HepG2 (cell line): Measurements from ENCODE around the gene ATXN7L3. TPM values are rescaled to one million over a fixed set of nuclear protein-coding genes. Genes with fewer than 3 reads are reported as not detected.
A peak's percentile ranks its signal among the peaks of the same experiment; 100 is the strongest.

Experiments used
- ATF5 ChIP-seq: sonication (generic); formaldehyde crosslinking; IDR thresholded peaks from 2 replicates; pipeline ENCODE4 v1.4.0; 2020; ENCODE audit warnings: mild to moderate bottlenecking, low read depth, missing genetic modification reagents
- CBX2 ChIP-seq, 2 experiments: fragments of 200-600 bp in 1 of 2; sonication (generic); formaldehyde crosslinking in 1 of 2; IDR thresholded peaks; 2 replicates each; pipeline versions ENCODE4 v1.7.0 to v1.8.1; 2018 to 2022; ENCODE audit warnings: low read depth in 2 of 2, low read length in 1 of 2, mild to moderate bottlenecking in 1 of 2, missing genetic modification reagents in 1 of 2
- DNMT3B ChIP-seq: conservative IDR thresholded peaks from 2 replicates; pipeline ENCODE4 v1.6.1; 2016; ENCODE audit warnings: missing biosample characterization, control low read depth
- GRHL1 ChIP-seq: sonication (generic); formaldehyde crosslinking; conservative IDR thresholded peaks from 2 replicates; pipeline ENCODE4 v1.8.0; 2022; ENCODE audit warnings: missing genetic modification reagents
- PCBP2 ChIP-seq: fragments of 200-400 bp; formaldehyde crosslinking; optimal IDR thresholded peaks from 2 replicates; pipeline ENCODE3; 2018; ENCODE audit warnings: low read length, low read depth; ENCODE audit not compliant: poor library complexity, severe bottlenecking
- RXRB ChIP-seq: IDR thresholded peaks from 2 replicates; pipeline ENCODE4 v1.6.1; 2016; ENCODE audit warnings: borderline replicate concordance, missing genetic modification reagents, missing compliant biosample characterization
- STAG1 ChIP-seq: sonication (generic); formaldehyde crosslinking; IDR thresholded peaks from 2 replicates; pipeline ENCODE4 v1.4.0; 2020; ENCODE audit warnings: missing genetic modification reagents
- STAT6 ChIP-seq: sonication (generic); formaldehyde crosslinking; IDR thresholded peaks from 2 replicates; pipeline ENCODE4 v1.4.0; 2020; ENCODE audit warnings: missing genetic modification reagents, mild to moderate bottlenecking, borderline replicate concordance
- SYNCRIP ChIP-seq: fragments of 200-400 bp; formaldehyde crosslinking; IDR thresholded peaks from 2 replicates; pipeline ENCODE4 v1.6.1; 2018; ENCODE audit warnings: mild to moderate bottlenecking, low read depth, low read length; ENCODE audit not compliant: insufficient read depth
- TEAD3 ChIP-seq: optimal IDR thresholded peaks from 2 replicates; pipeline ENCODE3; 2016; ENCODE audit warnings: borderline replicate concordance
- ZFP36L1 ChIP-seq: sonication (generic); formaldehyde crosslinking; IDR thresholded peaks from 2 replicates; pipeline ENCODE4 v1.8.0; 2022; ENCODE audit warnings: mild to moderate bottlenecking, missing genetic modification reagents, moderate library complexity
- ZMYM4 ChIP-seq: sonication (generic); formaldehyde crosslinking; IDR thresholded peaks from 2 replicates; pipeline ENCODE4 v1.8.1; 2023; ENCODE audit warnings: mild to moderate bottlenecking, missing genetic modification reagents
- ZNF180 ChIP-seq: sonication (generic); formaldehyde crosslinking; IDR thresholded peaks from 2 replicates; pipeline ENCODE4 v1.4.0; 2020; ENCODE audit warnings: low read depth, missing genetic modification reagents, borderline replicate concordance
- ZNF605 ChIP-seq: sonication (generic); formaldehyde crosslinking; IDR thresholded peaks from 2 replicates; pipeline ENCODE4 v1.8.0; 2022; ENCODE audit warnings: mild to moderate bottlenecking, missing genetic modification reagents
- polyA plus RNA-seq, 8 experiments: library from polyadenylated mRNA; depleted of rRNA in 3 of 8; stranded (reverse) in 7 of 8; unstranded in 1 of 8; fragments of >200 nt; fragmentation: Illumina TruSeq in 4 of 8; extraction: Trizol in 4 of 8; gene quantifications; 2 replicates each; pipeline versions ENCODE4 v1.2.1 to v1.2.3, GENCODE V29; 2011 to 2016; ENCODE audit warnings: low read depth in 4 of 8, missing spikeins in 1 of 8, mixed read lengths in 1 of 8; ENCODE audit not compliant: insufficient read depth in 1 of 8
- total RNA-seq, 5 experiments: library from RNA; depleted of rRNA; stranded (reverse); fragments of >200 nt; fragmentation: Illumina TruSeq; extraction: Trizol; gene quantifications; 2 replicates each; pipeline ENCODE4 v1.2.3, GENCODE V29; 2016; ENCODE audit warnings: low read depth in 1 of 5
- TF ChIP-seq, protein P1 (sequence below), 2 experiments: sonication (generic) in 1 of 2; formaldehyde crosslinking in 1 of 2; IDR thresholded peaks; 2 replicates each; pipeline versions ENCODE4 v1.4.0 to v1.6.1; 2016 to 2020; ENCODE audit warnings: borderline replicate concordance in 1 of 2, low read depth in 1 of 2, mild to moderate bottlenecking in 1 of 2, missing genetic modification reagents in 1 of 2
- TF ChIP-seq, protein P2 (sequence below): sonication (generic); formaldehyde crosslinking; IDR thresholded peaks from 2 replicates; pipeline ENCODE4 v1.4.0; 2020; ENCODE audit warnings: missing genetic modification reagents

ATXN7L3 gene
- total and polyA plus RNA-seq, 2 of the 13 experiments (the other 11 are each of a cell fraction or from before 2014, with no cell fraction given): 44.5 to 59.1 TPM

DNA sequence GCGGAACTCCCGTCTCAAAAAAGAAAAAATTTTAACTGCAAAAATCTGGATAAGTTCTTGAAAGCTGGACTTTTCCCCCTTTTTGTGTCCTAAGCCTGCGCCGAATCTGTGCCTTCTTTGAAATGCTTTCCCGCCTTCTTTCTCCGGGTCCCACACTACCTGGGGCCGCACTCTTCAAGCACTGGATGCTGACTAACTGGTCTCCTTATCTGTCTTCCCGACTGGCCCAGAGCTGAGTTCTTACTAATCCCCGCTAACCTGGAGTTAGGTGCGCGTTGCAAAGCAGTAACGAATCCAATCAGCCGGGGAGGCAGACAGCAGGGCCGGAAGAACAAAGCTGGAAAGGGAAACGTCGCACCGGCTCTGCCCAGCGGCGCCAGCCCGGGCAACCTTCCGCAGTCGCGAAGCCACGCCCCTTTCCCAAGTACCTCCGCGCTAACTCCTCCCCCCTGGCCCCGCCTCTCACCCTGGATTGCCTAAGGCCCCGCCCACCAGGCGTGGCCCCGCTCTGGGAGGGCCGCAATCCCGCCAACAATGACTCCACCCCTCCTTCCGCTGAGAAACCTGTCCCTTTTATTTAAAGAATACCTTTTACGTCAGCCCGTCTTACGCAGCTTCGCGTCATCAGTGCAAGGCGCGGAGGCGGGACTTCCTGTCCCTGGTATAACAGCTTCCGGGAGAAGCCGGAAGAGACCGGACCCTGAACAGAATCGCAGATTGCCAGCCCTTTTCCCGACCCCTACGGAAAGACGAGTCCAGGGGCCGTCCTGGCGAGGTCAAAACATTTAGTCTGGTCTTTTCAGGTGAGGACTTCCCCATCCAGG lies 13.2 kb downstream of the ATXN7L3 start, which contains the start of gene TMUB2 (continued):
- no peak for TF ChIP-seq GRHL1 (CRISPR knock-in tag)
- TF ChIP-seq ZNF180 (CRISPR knock-in tag): no peak
- peak; percentile 73 for TF ChIP-seq ZNF605 (CRISPR knock-in tag)
- peak; percentile 77 for TF ChIP-seq ZMYM4 (CRISPR knock-in tag)
- TF ChIP-seq, protein P1, sequence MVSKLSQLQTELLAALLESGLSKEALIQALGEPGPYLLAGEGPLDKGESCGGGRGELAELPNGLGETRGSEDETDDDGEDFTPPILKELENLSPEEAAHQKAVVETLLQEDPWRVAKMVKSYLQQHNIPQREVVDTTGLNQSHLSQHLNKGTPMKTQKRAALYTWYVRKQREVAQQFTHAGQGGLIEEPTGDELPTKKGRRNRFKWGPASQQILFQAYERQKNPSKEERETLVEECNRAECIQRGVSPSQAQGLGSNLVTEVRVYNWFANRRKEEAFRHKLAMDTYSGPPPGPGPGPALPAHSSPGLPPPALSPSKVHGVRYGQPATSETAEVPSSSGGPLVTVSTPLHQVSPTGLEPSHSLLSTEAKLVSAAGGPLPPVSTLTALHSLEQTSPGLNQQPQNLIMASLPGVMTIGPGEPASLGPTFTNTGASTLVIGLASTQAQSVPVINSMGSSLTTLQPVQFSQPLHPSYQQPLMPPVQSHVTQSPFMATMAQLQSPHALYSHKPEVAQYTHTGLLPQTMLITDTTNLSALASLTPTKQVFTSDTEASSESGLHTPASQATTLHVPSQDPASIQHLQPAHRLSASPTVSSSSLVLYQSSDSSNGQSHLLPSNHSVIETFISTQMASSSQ (IDR thresholded peaks at IDR 0.05; ENCODE audit: low read depth): no peak
- TF ChIP-seq, protein P1 (CRISPR knock-in tag; IDR thresholded peaks at IDR 0.05; ENCODE audit: borderline replicate concordance): peak; percentile 59; the same call in 1 of the 2 replicates
- peak; percentile 86; the same call in 1 of the 2 replicates for TF ChIP-seq ZFP36L1 (CRISPR knock-in tag)
- TF ChIP-seq ATF5 (CRISPR knock-in tag): no peak; the same call in 1 of the 2 replicates
- TF ChIP-seq PCBP2: no peak
- no peak for TF ChIP-seq DNMT3B (CRISPR knock-in tag)
- TF ChIP-seq STAG1 (CRISPR knock-in tag): peak; percentile 34
- TF ChIP-seq, protein P2, sequence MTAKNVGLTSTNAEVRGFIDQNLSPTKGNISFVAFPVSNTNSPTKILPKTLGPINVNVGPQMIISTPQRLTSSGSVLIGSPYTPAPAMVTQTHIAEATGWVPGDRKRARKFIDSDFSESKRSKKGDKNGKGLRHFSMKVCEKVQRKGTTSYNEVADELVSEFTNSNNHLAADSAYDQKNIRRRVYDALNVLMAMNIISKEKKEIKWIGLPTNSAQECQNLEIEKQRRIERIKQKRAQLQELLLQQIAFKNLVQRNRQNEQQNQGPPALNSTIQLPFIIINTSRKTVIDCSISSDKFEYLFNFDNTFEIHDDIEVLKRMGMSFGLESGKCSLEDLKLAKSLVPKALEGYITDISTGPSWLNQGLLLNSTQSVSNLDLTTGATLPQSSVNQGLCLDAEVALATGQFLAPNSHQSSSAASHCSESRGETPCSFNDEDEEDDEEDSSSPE: peak; percentile 92
- TF ChIP-seq RXRB: peak; percentile 52
- peak; percentile 75 for TF ChIP-seq TEAD3 (CRISPR knock-in tag)
- no peak for TF ChIP-seq SYNCRIP
- peak; percentile 48; the same call in 1 of the 2 replicates for TF ChIP-seq STAT6 (CRISPR knock-in tag)
- no peak for TF ChIP-seq CBX2 (IDR thresholded peaks at IDR 0.05; ENCODE audit: low read depth, low read length)
- TF ChIP-seq CBX2 (CRISPR knock-in tag; IDR thresholded peaks at IDR 0.05; ENCODE audit: low read depth): no peak
